ENCODE measurements around the gene TMEM63A.

GRCh38 chr1:225853441-225853840 is 28.7 kb downstream of the TMEM63A start:
- TF ChIP-seq CTCF (optimal IDR thresholded peaks at IDR 0.05 in 1 of 3, IDR thresholded peaks at IDR 0.05 in 1 of 3, conservative IDR thresholded peaks at IDR 0.05 in 1 of 3; ENCODE audit: extremely low read depth in 1 of 3, insufficient read depth in 2 of 3, low read length in 3 of 3), result no peak
- TF ChIP-seq EZH2 (IDR thresholded peaks at IDR 0.05; ENCODE audit: low read length), result no peak

Measured in keratinocyte (primary cell).